Keratinocyte (primary cell): Measurements from ENCODE around the gene SLC35B4. TPM values are rescaled to one million over a fixed set of nuclear protein-coding genes. Genes with fewer than 3 reads are reported as not detected.

Experiments used
- DNase-seq: peaks from one replicate; pipeline ENCODE4 v3.0.0-alpha.2; 2011; ENCODE audit warnings: low read depth, missing footprints, low spot score
- FAIRE-seq: peaks from 2 replicates; lab custom pipeline; 2011; peaks lifted over from hg19 to GRCh38; lab: Jason Lieb, UNC
- H2AFZ ChIP-seq: 2 replicates; pipeline ENCODE4 v1.6.0; 2012; ENCODE audit warnings: low read length, control low read depth, inconsistent platforms; ENCODE audit not compliant: control insufficient read depth
- H3K27ac ChIP-seq: 2 replicates; pipeline ENCODE4 v1.5.1; 2011; ENCODE audit warnings: low read length; ENCODE audit not compliant: control insufficient read depth, insufficient read depth
- H3K27me3 ChIP-seq: 3 replicates; pipeline ENCODE4 v1.6.0; 2011; ENCODE audit warnings: low read length; ENCODE audit not compliant: control insufficient read depth, insufficient read depth; ENCODE audit errors: extremely low read depth
- H3K36me3 ChIP-seq, 2 experiments: 2 replicates in 1 of 2; 3 replicates in 1 of 2; pipeline ENCODE4 v1.5.1; 2011; ENCODE audit warnings: low read length in 2 of 2, mild to moderate bottlenecking in 1 of 2; ENCODE audit not compliant: control insufficient read depth in 2 of 2, insufficient read depth in 2 of 2; ENCODE audit errors: extremely low read depth in 1 of 2
- H3K4me1 ChIP-seq: 3 replicates; pipeline ENCODE4 v1.5.1; 2011; ENCODE audit warnings: low read length; ENCODE audit not compliant: control insufficient read depth, insufficient read depth; ENCODE audit errors: extremely low read depth
- H3K4me2 ChIP-seq: 3 replicates; pipeline ENCODE4 v1.6.0; 2011; ENCODE audit warnings: low read depth, low read length; ENCODE audit not compliant: control insufficient read depth, insufficient read depth; ENCODE audit errors: extremely low read depth
- H3K4me3 ChIP-seq, 3 experiments: fragments of 200-600 bp in 1 of 3; sonication (generic) in 1 of 3; 2 replicates in 2 of 3; 3 replicates in 1 of 3; pipeline ENCODE4 v1.5.1; 2011 to 2016; ENCODE audit warnings: low read length in 3 of 3, mild to moderate bottlenecking in 3 of 3, control low read depth in 2 of 3, inconsistent platforms in 1 of 3, low read depth in 1 of 3, mixed read lengths in 1 of 3, mixed run types in 1 of 3, moderate library complexity in 1 of 3; ENCODE audit not compliant: control insufficient read depth in 2 of 3, insufficient read depth in 2 of 3; ENCODE audit errors: extremely low read depth in 1 of 3
- H3K79me2 ChIP-seq: 2 replicates; pipeline ENCODE4 v1.6.0; 2012; ENCODE audit warnings: low read length; ENCODE audit not compliant: control insufficient read depth, insufficient read depth
- H3K9ac ChIP-seq: 3 replicates; pipeline ENCODE4 v1.6.0; 2011; ENCODE audit warnings: low read length; ENCODE audit not compliant: control insufficient read depth, insufficient read depth; ENCODE audit errors: extremely low read depth
- H3K9me1 ChIP-seq: 3 replicates; pipeline ENCODE4 v1.6.0; 2011; ENCODE audit warnings: low read length; ENCODE audit not compliant: control insufficient read depth, insufficient read depth; ENCODE audit errors: extremely low read depth
- H3K9me3 ChIP-seq: 2 replicates; pipeline ENCODE4 v1.5.1; 2012; ENCODE audit warnings: low read depth, low read length; ENCODE audit not compliant: control insufficient read depth
- H4K20me1 ChIP-seq: 3 replicates; pipeline ENCODE4 v1.6.0; 2011; ENCODE audit warnings: low read length; ENCODE audit not compliant: control insufficient read depth, insufficient read depth; ENCODE audit errors: extremely low read depth
- EZH2 ChIP-seq: IDR thresholded peaks from one replicate; pipeline ENCODE4 v1.6.1; 2012; ENCODE audit warnings: inconsistent platforms, mild to moderate bottlenecking, low read length, moderate library complexity
- dilution Hi-C: fragments of 300-500 bp; cut with MboI; formaldehyde crosslinking; loops from one replicate; pipeline ENCODE4 v1.7.0; 2020; ENCODE audit warnings: low sequenced_read_pairs; ENCODE audit not compliant: extremely low pct_ligation_motif_present
- polyA plus RNA-seq, 5 experiments: library from polyadenylated mRNA; depleted of rRNA in 3 of 5; stranded (reverse) in 3 of 5; stranded (forward) in 1 of 5; unstranded in 1 of 5; fragments of >200 nt; gene quantifications; 1 replicate in 1 of 5; 2 replicates in 3 of 5; 3 replicates in 1 of 5; pipeline versions ENCODE4 v1.2.1 to v1.2.3, GENCODE V29; 2011 to 2012; ENCODE audit warnings: missing spikeins in 2 of 5, low read depth in 1 of 5, low replicate concordance in 1 of 5
- TF ChIP-seq, protein P1 (sequence below), 3 experiments: IDR thresholded peaks in 1 of 3; conservative IDR thresholded peaks in 1 of 3; optimal IDR thresholded peaks in 1 of 3; 2 replicates in 2 of 3; 3 replicates in 1 of 3; pipeline versions ENCODE3 to v1.5.1; 2011; ENCODE audit warnings: low read length in 3 of 3, mild to moderate bottlenecking in 3 of 3, moderate library complexity in 2 of 3, control low read depth in 1 of 3, inconsistent platforms in 1 of 3; ENCODE audit not compliant: insufficient read depth in 2 of 3; ENCODE audit errors: extremely low read depth in 1 of 3

The SLC35B4 gene
- polyA plus RNA-seq, 1 donor (not counting 4 experiments of a cell fraction or from before 2014, with no cell fraction given): 18.6 TPM

DNA sequence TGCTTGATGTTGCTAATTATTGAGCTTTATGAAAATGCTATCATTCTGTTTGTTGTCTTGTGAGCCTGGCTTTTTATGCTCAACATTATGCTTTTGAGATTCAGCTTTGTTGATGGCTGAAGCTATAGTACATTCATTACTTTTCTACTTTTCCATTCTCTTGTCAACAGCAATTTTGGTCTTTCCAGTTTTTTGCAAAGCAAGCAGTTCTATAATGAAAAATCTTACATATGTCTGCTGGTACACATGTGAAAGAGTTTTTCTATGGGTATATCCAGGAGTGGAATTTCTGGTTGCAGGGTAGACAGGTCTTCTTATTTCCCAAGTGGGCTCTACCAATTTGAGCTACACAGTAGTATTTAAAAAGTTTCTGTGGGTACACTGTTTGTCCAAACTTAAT, 36.8 kb downstream of the SLC35B4 start:
- FAIRE-seq: no peak
- H3K4me1 ChIP-seq: no peaks in the 10 kb centered on the region
- H2AFZ ChIP-seq: no peak overlapping the region
- H3K27me3 ChIP-seq: peaks cover 9% of the 10 kb centered on the region
- no peaks in the 10 kb centered on the region for H4K20me1 ChIP-seq
- no peak for TF ChIP-seq EZH2
- H3K9me3 ChIP-seq: no peaks in the 10 kb centered on the region
- dilution Hi-C loops: no loop called here
- H3K36me3 ChIP-seq: no peaks in the 10 kb centered on the region
- no peaks in the 10 kb centered on the region for H3K79me2 ChIP-seq
- no peak overlapping the region for H3K4me3 ChIP-seq
- no peaks in the 10 kb centered on the region for H3K9me1 ChIP-seq
- no peak overlapping the region for H3K27ac ChIP-seq
- H3K9ac ChIP-seq: no peak overlapping the region
- DNase-seq: no peak
- no peak overlapping the region for H3K4me2 ChIP-seq

DNA sequence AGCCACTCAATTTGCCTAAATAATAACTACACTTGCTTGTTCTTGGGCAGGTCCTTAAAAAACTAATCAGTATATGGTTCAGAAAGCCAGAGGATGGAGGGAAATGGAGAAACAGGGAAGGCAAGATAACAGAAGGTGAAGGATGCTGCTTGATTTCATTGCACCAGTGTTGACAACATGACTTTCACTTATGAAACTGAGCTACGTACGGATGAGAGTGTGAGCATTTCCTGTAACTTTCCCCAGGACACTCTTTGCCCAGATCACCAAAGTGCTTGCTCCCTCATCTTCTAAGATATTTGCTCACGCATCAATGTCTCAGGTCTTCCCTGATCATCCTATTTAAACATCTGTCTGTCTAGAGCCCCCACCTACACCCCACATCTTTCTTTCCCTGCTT, 37.4 kb downstream of the SLC35B4 start:
- H3K4me3 ChIP-seq: no peak overlapping the region
- TF ChIP-seq, protein P1, sequence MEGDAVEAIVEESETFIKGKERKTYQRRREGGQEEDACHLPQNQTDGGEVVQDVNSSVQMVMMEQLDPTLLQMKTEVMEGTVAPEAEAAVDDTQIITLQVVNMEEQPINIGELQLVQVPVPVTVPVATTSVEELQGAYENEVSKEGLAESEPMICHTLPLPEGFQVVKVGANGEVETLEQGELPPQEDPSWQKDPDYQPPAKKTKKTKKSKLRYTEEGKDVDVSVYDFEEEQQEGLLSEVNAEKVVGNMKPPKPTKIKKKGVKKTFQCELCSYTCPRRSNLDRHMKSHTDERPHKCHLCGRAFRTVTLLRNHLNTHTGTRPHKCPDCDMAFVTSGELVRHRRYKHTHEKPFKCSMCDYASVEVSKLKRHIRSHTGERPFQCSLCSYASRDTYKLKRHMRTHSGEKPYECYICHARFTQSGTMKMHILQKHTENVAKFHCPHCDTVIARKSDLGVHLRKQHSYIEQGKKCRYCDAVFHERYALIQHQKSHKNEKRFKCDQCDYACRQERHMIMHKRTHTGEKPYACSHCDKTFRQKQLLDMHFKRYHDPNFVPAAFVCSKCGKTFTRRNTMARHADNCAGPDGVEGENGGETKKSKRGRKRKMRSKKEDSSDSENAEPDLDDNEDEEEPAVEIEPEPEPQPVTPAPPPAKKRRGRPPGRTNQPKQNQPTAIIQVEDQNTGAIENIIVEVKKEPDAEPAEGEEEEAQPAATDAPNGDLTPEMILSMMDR (optimal IDR thresholded peaks at IDR 0.05 in 1 of 3, IDR thresholded peaks at IDR 0.05 in 1 of 3, conservative IDR thresholded peaks at IDR 0.05 in 1 of 3; ENCODE audit: extremely low read depth in 1 of 3, insufficient read depth in 2 of 3, low read length in 3 of 3): no peak
- TF ChIP-seq EZH2: no peak
- no peaks in the 10 kb centered on the region for H3K79me2 ChIP-seq
- FAIRE-seq (no peak), DNase-seq (no peak)
- H3K36me3 ChIP-seq: no peaks in the 10 kb centered on the region
- no peak overlapping the region for H3K9ac ChIP-seq
- no peaks in the 10 kb centered on the region for H3K9me3 ChIP-seq
- H4K20me1 ChIP-seq: no peaks in the 10 kb centered on the region
- peaks cover 9% of the 10 kb centered on the region for H3K27me3 ChIP-seq
- no peaks in the 10 kb centered on the region for H3K4me1 ChIP-seq
- H3K4me2 ChIP-seq: no peak overlapping the region
- H2AFZ ChIP-seq: no peak overlapping the region
- dilution Hi-C loops: no loop called here
- no peak overlapping the region for H3K27ac ChIP-seq
- H3K9me1 ChIP-seq: no peaks in the 10 kb centered on the region

DNA sequence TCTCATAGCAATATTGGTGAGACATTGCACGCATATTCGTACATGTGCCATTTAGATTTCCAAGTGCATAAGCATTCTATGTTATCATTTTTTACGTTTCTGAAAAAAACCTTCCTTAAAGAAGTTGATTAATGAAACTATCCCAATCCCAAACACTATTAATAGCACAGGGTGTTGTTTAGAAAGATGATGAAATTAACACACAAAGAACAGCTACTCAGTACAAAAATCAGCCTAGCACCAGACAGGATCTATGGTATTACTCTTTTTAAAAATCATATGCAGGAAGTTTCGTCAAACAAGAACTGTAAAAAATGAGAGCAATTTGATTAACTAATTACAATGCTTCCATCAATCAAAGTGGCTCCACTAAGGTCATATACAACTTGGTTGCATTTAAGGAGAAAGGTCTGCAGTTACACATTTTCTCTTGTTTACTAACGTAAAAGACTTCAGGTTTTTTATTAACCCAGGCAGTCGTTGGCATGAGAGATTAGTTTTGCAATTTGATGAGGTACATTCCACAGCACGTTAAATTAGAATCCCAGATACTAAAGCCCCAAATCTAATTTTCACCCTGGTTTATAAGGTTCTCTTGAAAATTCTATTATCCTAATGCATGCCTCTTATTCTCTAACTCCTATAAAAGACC, 38.1 kb downstream of the SLC35B4 start:
- no peak overlapping the region for H3K4me3 ChIP-seq
- no peak overlapping the region for H3K27ac ChIP-seq
- no peak overlapping the region for H3K9ac ChIP-seq
- dilution Hi-C loops: no loop called here
- H3K27me3 ChIP-seq: peaks cover 9% of the 10 kb centered on the region
- FAIRE-seq (no peak), DNase-seq (no peak)
- H3K9me3 ChIP-seq: no peaks in the 10 kb centered on the region
- H3K36me3 ChIP-seq: no peaks in the 10 kb centered on the region
- H2AFZ ChIP-seq: no peak overlapping the region
- H4K20me1 ChIP-seq: no peaks in the 10 kb centered on the region
- no peaks in the 10 kb centered on the region for H3K4me1 ChIP-seq
- H3K9me1 ChIP-seq: no peaks in the 10 kb centered on the region
- no peaks in the 10 kb centered on the region for H3K79me2 ChIP-seq
- TF ChIP-seq, protein P1 (optimal IDR thresholded peaks at IDR 0.05 in 1 of 3, IDR thresholded peaks at IDR 0.05 in 1 of 3, conservative IDR thresholded peaks at IDR 0.05 in 1 of 3; ENCODE audit: extremely low read depth in 1 of 3, insufficient read depth in 2 of 3, low read length in 3 of 3): no peak
- no peak for TF ChIP-seq EZH2
- H3K4me2 ChIP-seq: no peak overlapping the region
